ENCODE measurements around the gene MRPL38. TPM values are rescaled to one million over a fixed set of nuclear protein-coding genes. Genes with fewer than 3 reads are reported as not detected.
"Not testable (repeated sequence)": the region's sequence is repeated elsewhere in the genome, so short reads cannot be mapped to it uniquely, and the experiment has no call there.

Gene MRPL38
- total RNA-seq, 1 experiment from 2014 or later, result 112 TPM

- Mint-ChIP-seq H3K4me1 (ENCODE audit: low read depth, unreplicated experiment) (peaks cover 8% of the 10 kb centered on the region), H3K9me3 (ENCODE audit: low read depth, unreplicated experiment) (no peaks in the 10 kb centered on the region), H3K4me3 (ENCODE audit: low read depth, unreplicated experiment) (no peak within 1 kb of the TSS), H3K27me3 (ENCODE audit: unreplicated experiment) (no peaks in the 10 kb centered on the region), H3K36me3 (ENCODE audit: insufficient read depth, unreplicated experiment) (peaks cover 30% of the 10 kb centered on the region), H3K27ac (ENCODE audit: unreplicated experiment) (no peak within 1 kb of the TSS)
- TSS peak; percentile 84 for BruUV-seq (replicated peaks)
- CTCF ChIA-PET, result interaction anchor here (0.5 to 3.2 kb wide), 18 partner anchors 10 to 408 kb away, joined by 3 to 46 read pairs (median 5); partner anchors contain the start of genes SMIM5, TRIM47, TRIM65 and UNC13D
- intact Hi-C loops (cut with micrococcal nuclease; ENCODE audit: unreplicated experiment), result no loop called here
- TF ChIP-seq, protein P1, sequence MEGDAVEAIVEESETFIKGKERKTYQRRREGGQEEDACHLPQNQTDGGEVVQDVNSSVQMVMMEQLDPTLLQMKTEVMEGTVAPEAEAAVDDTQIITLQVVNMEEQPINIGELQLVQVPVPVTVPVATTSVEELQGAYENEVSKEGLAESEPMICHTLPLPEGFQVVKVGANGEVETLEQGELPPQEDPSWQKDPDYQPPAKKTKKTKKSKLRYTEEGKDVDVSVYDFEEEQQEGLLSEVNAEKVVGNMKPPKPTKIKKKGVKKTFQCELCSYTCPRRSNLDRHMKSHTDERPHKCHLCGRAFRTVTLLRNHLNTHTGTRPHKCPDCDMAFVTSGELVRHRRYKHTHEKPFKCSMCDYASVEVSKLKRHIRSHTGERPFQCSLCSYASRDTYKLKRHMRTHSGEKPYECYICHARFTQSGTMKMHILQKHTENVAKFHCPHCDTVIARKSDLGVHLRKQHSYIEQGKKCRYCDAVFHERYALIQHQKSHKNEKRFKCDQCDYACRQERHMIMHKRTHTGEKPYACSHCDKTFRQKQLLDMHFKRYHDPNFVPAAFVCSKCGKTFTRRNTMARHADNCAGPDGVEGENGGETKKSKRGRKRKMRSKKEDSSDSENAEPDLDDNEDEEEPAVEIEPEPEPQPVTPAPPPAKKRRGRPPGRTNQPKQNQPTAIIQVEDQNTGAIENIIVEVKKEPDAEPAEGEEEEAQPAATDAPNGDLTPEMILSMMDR (IDR thresholded peaks at IDR 0.05; ENCODE audit: unreplicated experiment), result no peak
- DNase-seq, result peak; percentile 95
Observed at GRCh38 chr17:75855310-75856061, 49.2 kb downstream of the MRPL38 start, which contains the start of gene WBP2. TSS of gene WBP2 (minus strand) at chr17:75855335. CDS start at chr17:75855297, 38 bp downstream.

GRCh38 chr17:75854881-75855309 lies 49.8 kb downstream of the MRPL38 start:
- CTCF ChIA-PET, result interaction anchor here (0.5 to 3.2 kb wide), 18 partner anchors 10 to 409 kb away, joined by 3 to 46 read pairs (median 5); partner anchors contain the start of genes SMIM5, TRIM47, TRIM65 and UNC13D
- Mint-ChIP-seq H3K4me1 (ENCODE audit: low read depth, unreplicated experiment) (peaks cover 8% of the 10 kb centered on the region), H3K9me3 (ENCODE audit: low read depth, unreplicated experiment) (no peaks in the 10 kb centered on the region), H3K27me3 (ENCODE audit: unreplicated experiment) (no peaks in the 10 kb centered on the region), H3K27ac (ENCODE audit: unreplicated experiment) (no peak overlapping the region), H3K4me3 (ENCODE audit: low read depth, unreplicated experiment) (no peak overlapping the region), H3K36me3 (ENCODE audit: insufficient read depth, unreplicated experiment) (peaks cover 36% of the 10 kb centered on the region)
- TF ChIP-seq, protein P1 (IDR thresholded peaks at IDR 0.05; ENCODE audit: unreplicated experiment), result no peak
- no TSS peak for BruUV-seq (replicated peaks)
- intact Hi-C loops (cut with micrococcal nuclease; ENCODE audit: unreplicated experiment), result no loop called here
- no peak for DNase-seq

- peaks cover 8% of the 10 kb centered on the region for H3K4me1 Mint-ChIP-seq (ENCODE audit: low read depth, unreplicated experiment)
- CTCF ChIA-PET, result interaction anchor here (0.6 to 3.2 kb wide), 4 partner anchors 9 to 42 kb away, joined by 3 to 46 read pairs (median 13); partner anchors contain the start of gene UNC13D
- no peaks in the 10 kb centered on the region for H3K9me3 Mint-ChIP-seq (ENCODE audit: low read depth, unreplicated experiment)
- no peak for DNase-seq
- H3K27me3 Mint-ChIP-seq (ENCODE audit: unreplicated experiment), result no peaks in the 10 kb centered on the region
- BruUV-seq (replicated peaks), result TSS peak; percentile 65
- no peak overlapping the region for H3K27ac Mint-ChIP-seq (ENCODE audit: unreplicated experiment)
- TF ChIP-seq, protein P1 (IDR thresholded peaks at IDR 0.05; ENCODE audit: unreplicated experiment), result no peak
- no peak overlapping the region for H3K4me3 Mint-ChIP-seq (ENCODE audit: low read depth, unreplicated experiment)
- intact Hi-C loops (cut with micrococcal nuclease; ENCODE audit: unreplicated experiment), result no loop called here
- peaks cover 42% of the 10 kb centered on the region for H3K36me3 Mint-ChIP-seq (ENCODE audit: insufficient read depth, unreplicated experiment)
Observed at GRCh38 chr17:75854101-75854748, 50.5 kb downstream of the MRPL38 start.

GRCh38 chr17:75853433-75853832 lies 51.3 kb downstream of the MRPL38 start:
- H3K4me1 Mint-ChIP-seq (ENCODE audit: low read depth, unreplicated experiment), result peaks cover 8% of the 10 kb centered on the region
- intact Hi-C loops (cut with micrococcal nuclease; ENCODE audit: unreplicated experiment), result no loop called here
- TF ChIP-seq, protein P1 (IDR thresholded peaks at IDR 0.05; ENCODE audit: unreplicated experiment), result no peak
- no peak for DNase-seq
- no TSS peak for BruUV-seq (replicated peaks)
- CTCF ChIA-PET, result interaction anchor here (0.6 to 3.2 kb wide), 4 partner anchors 8 to 158 kb away, joined by 3 to 46 read pairs (median 13); partner anchors contain the start of gene UNC13D
- no peak overlapping the region for H3K4me3 Mint-ChIP-seq (ENCODE audit: low read depth, unreplicated experiment)
- no peak overlapping the region for H3K27ac Mint-ChIP-seq (ENCODE audit: unreplicated experiment)
- H3K36me3 Mint-ChIP-seq (ENCODE audit: insufficient read depth, unreplicated experiment), result peaks cover 48% of the 10 kb centered on the region
- H3K27me3 Mint-ChIP-seq (ENCODE audit: unreplicated experiment), result no peaks in the 10 kb centered on the region
- no peaks in the 10 kb centered on the region for H3K9me3 Mint-ChIP-seq (ENCODE audit: low read depth, unreplicated experiment)

GRCh38 chr17:75851693-75851991 lies 53.0 kb downstream of the MRPL38 start:
- DNase-seq; H3K9me3 Mint-ChIP-seq (ENCODE audit: low read depth, unreplicated experiment); H3K4me1 Mint-ChIP-seq (ENCODE audit: low read depth, unreplicated experiment); intact Hi-C loops (cut with micrococcal nuclease; ENCODE audit: unreplicated experiment); H3K27ac Mint-ChIP-seq (ENCODE audit: unreplicated experiment); H3K4me3 Mint-ChIP-seq (ENCODE audit: low read depth, unreplicated experiment); H3K27me3 Mint-ChIP-seq (ENCODE audit: unreplicated experiment); CTCF ChIA-PET; BruUV-seq (replicated peaks): not testable (repeated sequence)
- H3K36me3 Mint-ChIP-seq (ENCODE audit: insufficient read depth, unreplicated experiment), result peaks cover 63% of the 10 kb centered on the region

Data from Calu3 (cell line).